ENCODE results near the gene SPACA9. TPM values are rescaled to one million over a fixed set of nuclear protein-coding genes. Genes with fewer than 3 reads are reported as not detected.

Gene SPACA9
- total RNA-seq, 1 donor from 2014 or later = 6.9 TPM

GRCh38 chr9:132838291-132838690 lies 40.4 kb upstream of the SPACA9 start:
- TF ChIP-seq CTCF (IDR thresholded peaks at IDR 0.05; ENCODE audit: insufficient read depth, low read length, poor library complexity, severe bottlenecking) = no peak
- no peak overlapping the region for H3K4me3 ChIP-seq (ENCODE audit: low read depth, low read length)
- peaks cover 3% of the 10 kb centered on the region for H3K27me3 ChIP-seq (ENCODE audit: control insufficient read depth, insufficient read depth, low read length)
- no peak for DNase-seq (ENCODE audit: low read depth)
- H3K36me3 ChIP-seq (ENCODE audit: control insufficient read depth, insufficient read depth, low read length) = no peaks in the 10 kb centered on the region

GRCh38 chr9:132840980-132841379 lies 37.7 kb upstream of the SPACA9 start:
- Histone ChIP-seq H3K36me3 (ENCODE audit: control insufficient read depth, insufficient read depth, low read length) (no peaks in the 10 kb centered on the region), H3K4me3 (ENCODE audit: low read depth, low read length) (no peak overlapping the region), H3K27me3 (ENCODE audit: control insufficient read depth, insufficient read depth, low read length) (no peaks in the 10 kb centered on the region)
- no peak for DNase-seq (ENCODE audit: low read depth)
- no peak for TF ChIP-seq CTCF (IDR thresholded peaks at IDR 0.05; ENCODE audit: insufficient read depth, low read length, poor library complexity, severe bottlenecking)

GRCh38 chr9:132842124-132843044 lies 36.3 kb upstream of the SPACA9 start:
- no peaks in the 10 kb centered on the region for H3K27me3 ChIP-seq (ENCODE audit: control insufficient read depth, insufficient read depth, low read length)
- no peaks in the 10 kb centered on the region for H3K36me3 ChIP-seq (ENCODE audit: control insufficient read depth, insufficient read depth, low read length)
- TF ChIP-seq CTCF (IDR thresholded peaks at IDR 0.05; ENCODE audit: insufficient read depth, low read length, poor library complexity, severe bottlenecking) = no peak
- no peak overlapping the region for H3K4me3 ChIP-seq (ENCODE audit: low read depth, low read length)
- no peak for DNase-seq (ENCODE audit: low read depth)

- Histone ChIP-seq H3K27me3 (ENCODE audit: control insufficient read depth, insufficient read depth, low read length) (no peaks in the 10 kb centered on the region), H3K4me3 (ENCODE audit: low read depth, low read length) (no peak overlapping the region), H3K36me3 (ENCODE audit: control insufficient read depth, insufficient read depth, low read length) (no peaks in the 10 kb centered on the region)
- DNase-seq (ENCODE audit: low read depth) = no peak
- TF ChIP-seq CTCF (IDR thresholded peaks at IDR 0.05; ENCODE audit: insufficient read depth, low read length, poor library complexity, severe bottlenecking) = no peak
Measured at GRCh38 chr9:132846109-132846917, 32.4 kb upstream of the SPACA9 start.

GRCh38 chr9:132846918-132847515 lies 31.7 kb upstream of the SPACA9 start:
- no peak for TF ChIP-seq CTCF (IDR thresholded peaks at IDR 0.05; ENCODE audit: insufficient read depth, low read length, poor library complexity, severe bottlenecking)
- H3K4me3 ChIP-seq (ENCODE audit: low read depth, low read length) = no peak overlapping the region
- no peaks in the 10 kb centered on the region for H3K27me3 ChIP-seq (ENCODE audit: control insufficient read depth, insufficient read depth, low read length)
- no peaks in the 10 kb centered on the region for H3K36me3 ChIP-seq (ENCODE audit: control insufficient read depth, insufficient read depth, low read length)
- DNase-seq (ENCODE audit: low read depth) = no peak

Measured in kidney epithelial cell (primary cell).